Rectal smooth muscle tissue (tissue), 1 donor: ENCODE data around the gene SOX1.

Experiments
- H3K27ac ChIP-seq: one replicate; pipeline ENCODE4 v1.7.0; 2013; ENCODE audit warnings: low read depth, low read length, inconsistent platforms
- H3K27me3 ChIP-seq: one replicate; pipeline ENCODE4 v1.7.0; 2013; ENCODE audit warnings: low read length; ENCODE audit not compliant: control insufficient read depth, insufficient read depth
- H3K36me3 ChIP-seq: one replicate; pipeline ENCODE4 v1.7.0; 2013; ENCODE audit warnings: low read length; ENCODE audit not compliant: control insufficient read depth, insufficient read depth
- H3K4me1 ChIP-seq: one replicate; pipeline ENCODE4 v1.7.0; 2013; ENCODE audit warnings: low read length; ENCODE audit not compliant: control insufficient read depth, insufficient read depth
- H3K4me3 ChIP-seq: one replicate; pipeline ENCODE4 v1.7.0; 2013; ENCODE audit warnings: low read length
- H3K9ac ChIP-seq: one replicate; pipeline ENCODE4 v1.7.0; 2013; ENCODE audit warnings: low read length

Gene SOX1

DNA sequence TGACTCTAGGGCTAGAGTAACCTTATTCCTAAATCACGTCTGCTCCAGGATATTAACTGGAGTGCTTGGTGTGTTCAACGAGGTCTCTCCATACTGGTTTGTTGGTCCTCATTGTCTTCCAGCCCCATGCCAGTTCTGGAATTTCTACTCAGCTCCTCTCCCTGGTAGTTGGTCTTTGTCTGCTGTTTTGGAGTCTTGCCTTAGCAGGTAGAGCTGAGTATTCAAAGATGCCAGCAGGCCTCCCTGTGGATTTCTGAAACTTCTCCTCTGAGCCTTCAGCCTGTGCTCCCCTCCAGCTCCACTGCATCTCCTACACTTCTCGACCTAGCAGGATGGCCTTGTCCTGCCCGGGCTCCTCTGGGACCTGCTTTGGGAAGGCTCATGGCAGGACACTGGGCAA lies 25.5 kb downstream of the SOX1 start:
- Histone ChIP-seq H3K4me1 (no peaks in the 10 kb centered on the region), H3K36me3 (no peaks in the 10 kb centered on the region), H3K4me3 (no peak overlapping the region), H3K9ac (no peak overlapping the region), H3K27me3 (no peaks in the 10 kb centered on the region), H3K27ac (no peak overlapping the region)

DNA sequence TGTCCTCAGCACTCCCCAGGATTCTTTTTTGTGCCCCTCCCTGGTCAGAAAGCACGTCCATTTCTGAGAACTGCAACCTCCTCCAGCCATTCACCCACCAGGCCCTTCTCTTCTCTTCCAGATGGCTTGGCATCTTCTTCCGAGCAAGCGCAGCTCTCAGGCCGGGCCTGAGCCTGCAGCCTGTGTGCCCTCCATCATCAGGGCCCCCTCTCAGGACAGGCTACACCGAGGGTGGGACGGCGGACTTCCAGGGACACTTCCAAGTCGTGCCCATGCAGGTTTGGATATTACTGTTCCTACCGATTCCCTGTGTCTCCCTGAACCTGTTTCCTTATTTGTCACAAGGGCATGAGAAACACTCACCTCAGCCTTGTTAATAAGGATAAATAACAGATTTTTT lies 28.4 kb downstream of the SOX1 start:
- Histone ChIP-seq H3K4me3 (no peak overlapping the region), H3K27ac (no peak overlapping the region), H3K4me1 (no peaks in the 10 kb centered on the region), H3K9ac (no peak overlapping the region), H3K36me3 (no peaks in the 10 kb centered on the region), H3K27me3 (no peaks in the 10 kb centered on the region)

DNA sequence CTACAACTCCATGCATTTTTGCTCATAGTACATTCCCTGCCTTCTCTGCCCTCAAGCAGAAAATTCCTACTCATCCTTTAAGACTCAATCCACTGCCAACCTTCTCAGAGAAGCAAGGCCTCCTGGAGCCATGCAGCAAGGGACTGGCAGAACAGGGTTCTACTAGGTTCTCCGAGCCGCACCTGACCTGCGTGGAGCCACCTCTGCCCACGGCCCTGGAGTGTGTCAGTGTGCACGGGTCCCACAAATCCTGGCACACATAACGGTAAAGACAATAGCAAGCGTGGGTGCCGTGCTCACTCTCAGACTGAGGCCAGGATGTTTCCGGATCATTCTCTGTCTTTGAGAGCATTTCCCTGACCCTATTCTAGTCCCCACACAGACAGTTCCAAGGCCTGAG lies 30.0 kb downstream of the SOX1 start:
- H3K4me1 ChIP-seq: no peaks in the 10 kb centered on the region
- no peaks in the 10 kb centered on the region for H3K27me3 ChIP-seq
- H3K27ac ChIP-seq: no peak overlapping the region
- H3K36me3 ChIP-seq: no peaks in the 10 kb centered on the region
- H3K4me3 ChIP-seq: no peak overlapping the region
- H3K9ac ChIP-seq: no peak overlapping the region

DNA sequence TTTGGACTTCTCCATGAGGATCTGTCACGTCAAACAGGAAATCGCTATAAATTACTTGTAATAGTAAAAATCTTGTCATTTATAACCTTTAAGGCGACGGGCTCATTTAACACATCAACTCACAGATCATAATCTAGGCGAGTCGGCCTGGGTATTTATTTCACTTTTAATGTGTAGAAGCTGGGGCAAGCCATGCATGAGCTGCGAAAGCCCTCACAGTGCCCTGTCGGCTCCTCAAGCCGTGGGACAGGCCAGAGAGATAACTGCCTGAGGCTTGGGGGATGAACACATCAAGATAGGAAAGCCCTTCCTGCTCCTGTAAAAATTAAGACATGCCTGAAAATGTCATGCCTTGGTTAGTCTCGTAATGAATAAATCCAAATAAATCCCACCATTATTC lies 30.8 kb downstream of the SOX1 start:
- H3K27ac ChIP-seq: no peak overlapping the region
- no peaks in the 10 kb centered on the region for H3K4me1 ChIP-seq
- no peaks in the 10 kb centered on the region for H3K36me3 ChIP-seq
- no peak overlapping the region for H3K9ac ChIP-seq
- H3K4me3 ChIP-seq: no peak overlapping the region
- H3K27me3 ChIP-seq: no peaks in the 10 kb centered on the region

DNA sequence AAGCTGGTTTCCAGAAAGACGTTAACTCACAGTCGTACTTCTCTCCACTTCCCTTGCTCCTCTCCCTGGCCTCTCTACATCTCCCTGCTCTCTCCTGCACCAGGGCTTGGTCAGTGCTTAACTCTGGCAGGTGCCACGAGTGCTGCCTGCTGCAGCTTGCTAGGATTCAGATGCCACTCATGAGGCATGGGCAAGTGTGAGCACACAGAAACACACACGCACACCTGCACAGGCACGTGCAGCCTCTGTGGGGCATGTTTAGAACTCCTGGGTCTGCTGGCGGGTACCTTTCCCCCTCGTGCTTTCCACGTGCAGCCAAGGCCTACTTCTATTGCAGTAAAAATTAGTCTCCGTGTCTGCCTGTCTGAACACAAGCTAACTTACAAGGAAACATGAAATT lies 31.8 kb downstream of the SOX1 start:
- no peak overlapping the region for H3K27ac ChIP-seq
- H3K4me3 ChIP-seq: no peak overlapping the region
- H3K36me3 ChIP-seq: no peaks in the 10 kb centered on the region
- H3K27me3 ChIP-seq: no peaks in the 10 kb centered on the region
- no peak overlapping the region for H3K9ac ChIP-seq
- H3K4me1 ChIP-seq: no peaks in the 10 kb centered on the region

DNA sequence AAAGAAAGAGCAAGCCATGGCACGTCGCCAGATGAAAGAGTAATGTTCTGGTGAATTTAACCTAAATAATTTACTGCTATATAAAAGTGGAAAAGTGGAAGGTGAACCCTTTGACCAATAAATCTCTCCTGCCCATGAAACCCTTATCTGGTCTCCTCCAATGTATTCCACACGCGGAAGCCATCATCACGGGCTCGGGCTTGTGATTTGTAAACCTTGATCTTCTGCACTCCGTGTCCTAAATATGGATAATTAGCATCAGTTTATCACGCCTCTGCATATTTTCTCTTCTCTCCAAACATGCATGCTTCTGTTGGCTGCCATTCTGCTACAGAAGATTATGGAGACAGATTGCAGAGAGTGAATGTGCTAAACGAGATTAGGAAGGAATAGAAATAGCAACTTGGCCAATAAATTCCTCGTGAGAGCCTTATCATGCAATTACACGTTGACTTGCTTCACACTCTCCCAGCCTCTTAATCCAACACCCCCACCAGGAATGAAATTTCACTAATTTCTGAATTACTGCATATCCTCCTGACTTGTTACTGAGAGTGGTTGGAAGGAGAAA lies 34.5 kb downstream of the SOX1 start:
- H3K36me3 ChIP-seq: no peaks in the 10 kb centered on the region
- H3K9ac ChIP-seq: no peak overlapping the region
- H3K27me3 ChIP-seq: peaks cover 12% of the 10 kb centered on the region
- H3K27ac ChIP-seq: no peak overlapping the region
- H3K4me3 ChIP-seq: no peak overlapping the region
- H3K4me1 ChIP-seq: no peaks in the 10 kb centered on the region

DNA sequence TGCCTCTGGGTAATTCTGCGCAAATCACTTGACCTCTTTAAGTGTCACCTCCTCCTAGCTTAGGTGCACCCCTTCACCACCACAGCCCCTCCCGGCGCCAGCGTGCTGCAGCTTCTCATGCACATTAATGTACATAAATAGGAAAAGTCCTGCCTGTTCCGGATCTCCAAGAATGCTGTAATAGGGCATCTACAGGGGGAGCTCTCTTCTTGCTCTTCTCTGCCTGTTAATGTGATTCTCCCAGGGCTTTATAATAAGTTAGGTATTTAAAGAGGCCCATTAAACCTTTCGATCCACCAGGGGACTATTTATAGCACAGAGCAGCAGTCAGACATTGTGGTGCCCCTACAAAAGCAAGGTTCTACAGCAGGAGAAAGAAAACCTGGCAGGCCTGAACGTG lies 35.3 kb downstream of the SOX1 start:
- no peak overlapping the region for H3K4me3 ChIP-seq
- no peaks in the 10 kb centered on the region for H3K4me1 ChIP-seq
- no peaks in the 10 kb centered on the region for H3K36me3 ChIP-seq
- H3K9ac ChIP-seq: no peak overlapping the region
- H3K27ac ChIP-seq: no peak overlapping the region
- peaks cover 19% of the 10 kb centered on the region for H3K27me3 ChIP-seq

DNA sequence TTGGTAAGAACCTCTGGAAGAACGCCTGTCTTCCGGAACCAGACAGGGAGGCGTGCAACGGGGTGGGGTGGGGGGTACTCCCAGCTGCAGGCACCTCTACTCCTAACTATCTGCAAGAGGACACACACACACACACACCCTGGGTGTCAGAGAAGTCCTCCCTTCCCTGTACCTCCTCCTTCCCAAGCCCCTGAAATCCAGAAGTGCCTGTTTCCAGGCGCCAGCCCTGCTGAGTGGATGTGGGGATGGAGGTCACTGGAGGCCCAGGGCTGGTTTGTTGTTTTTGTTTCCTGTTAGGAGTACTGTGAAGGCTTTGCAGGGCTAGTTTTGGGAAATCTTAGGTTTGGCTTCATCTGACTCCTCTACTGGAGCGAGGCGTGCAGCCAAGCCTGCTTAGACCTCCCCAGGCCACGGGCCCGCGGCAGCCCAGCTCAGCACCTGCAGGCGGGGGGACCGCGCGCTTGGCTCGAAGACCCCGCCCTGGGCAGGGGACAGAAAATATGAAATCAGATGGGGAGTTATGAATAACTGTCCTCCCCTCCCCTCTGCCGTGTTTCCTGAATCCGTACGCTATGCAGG lies 36.4 kb downstream of the SOX1 start:
- Histone ChIP-seq H3K27ac (no peak overlapping the region), H3K36me3 (no peaks in the 10 kb centered on the region), H3K9ac (no peak overlapping the region), H3K4me3 (no peak overlapping the region), H3K4me1 (no peaks in the 10 kb centered on the region), H3K27me3 (peaks cover 21% of the 10 kb centered on the region)

DNA sequence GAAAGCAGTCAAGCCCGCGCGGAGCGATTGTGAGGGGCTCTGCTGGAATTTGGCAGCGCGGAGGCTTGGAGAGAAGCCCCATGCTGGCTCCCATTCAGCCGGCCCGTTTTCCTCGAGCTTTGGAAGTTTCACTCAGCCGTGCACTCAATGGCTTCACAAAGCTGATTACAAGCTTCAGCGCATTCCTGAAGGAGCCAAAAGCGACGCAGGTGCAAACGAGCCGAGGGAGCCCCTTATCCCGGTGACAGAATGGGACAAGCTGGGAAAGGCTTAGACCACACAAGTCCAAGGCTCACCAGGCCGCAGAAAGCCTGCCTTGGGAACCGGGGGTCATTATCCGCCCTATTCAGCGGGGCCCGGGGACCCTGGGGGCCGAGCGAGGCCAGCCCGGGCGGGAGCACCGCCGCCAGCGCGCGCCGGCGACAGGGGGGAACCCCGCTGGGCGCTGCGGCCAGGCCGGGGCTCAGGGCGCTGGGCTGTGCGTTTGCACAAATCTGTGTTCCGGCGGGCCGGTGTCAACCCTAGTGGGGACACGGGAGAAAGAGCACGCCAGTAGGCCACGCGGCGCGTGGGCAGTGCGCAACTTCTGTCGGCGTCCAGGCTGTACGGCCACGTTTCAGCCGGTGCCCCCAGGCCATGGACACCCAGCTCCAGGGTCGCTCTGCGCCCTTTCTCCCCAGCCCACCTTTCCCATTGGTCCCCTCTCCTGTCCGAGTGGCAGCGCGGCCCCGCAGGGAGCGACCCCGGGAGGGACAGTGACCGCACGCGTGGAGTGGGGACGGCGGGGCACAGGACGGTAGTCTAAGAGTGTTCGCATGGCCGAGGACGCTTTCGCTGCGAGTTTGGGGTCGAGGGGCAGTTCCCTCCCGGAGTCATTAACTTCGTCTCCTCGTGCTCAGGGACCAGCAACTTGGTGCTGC lies 37.3 kb downstream of the SOX1 start:
- H3K4me3 ChIP-seq: no peak overlapping the region
- H3K9ac ChIP-seq: no peak overlapping the region
- no peaks in the 10 kb centered on the region for H3K36me3 ChIP-seq
- no peaks in the 10 kb centered on the region for H3K4me1 ChIP-seq
- H3K27me3 ChIP-seq: peaks cover 24% of the 10 kb centered on the region
- H3K27ac ChIP-seq: no peak overlapping the region

DNA sequence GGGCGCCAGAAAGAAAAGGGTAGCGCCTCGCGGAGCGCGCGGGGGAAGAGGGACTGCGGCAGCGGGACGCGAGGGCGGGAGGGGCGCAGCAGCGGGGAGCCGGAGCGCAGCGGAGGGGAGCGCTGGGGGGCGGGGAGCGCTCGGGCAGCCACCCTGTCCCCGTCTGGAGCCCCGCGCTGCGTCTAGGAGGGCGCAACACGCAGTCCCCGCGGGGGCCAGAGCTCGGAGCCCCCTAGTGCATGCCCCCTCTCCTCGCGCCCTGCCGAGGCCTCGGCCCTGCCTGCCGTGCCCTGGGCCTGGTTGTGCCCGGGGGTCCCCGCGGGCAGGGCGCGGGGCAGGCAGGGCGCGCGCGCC lies 37.9 kb downstream of the SOX1 start:
- Histone ChIP-seq H3K4me3 (no peak overlapping the region), H3K27me3 (peaks cover 24% of the 10 kb centered on the region), H3K36me3 (no peaks in the 10 kb centered on the region)

DNA sequence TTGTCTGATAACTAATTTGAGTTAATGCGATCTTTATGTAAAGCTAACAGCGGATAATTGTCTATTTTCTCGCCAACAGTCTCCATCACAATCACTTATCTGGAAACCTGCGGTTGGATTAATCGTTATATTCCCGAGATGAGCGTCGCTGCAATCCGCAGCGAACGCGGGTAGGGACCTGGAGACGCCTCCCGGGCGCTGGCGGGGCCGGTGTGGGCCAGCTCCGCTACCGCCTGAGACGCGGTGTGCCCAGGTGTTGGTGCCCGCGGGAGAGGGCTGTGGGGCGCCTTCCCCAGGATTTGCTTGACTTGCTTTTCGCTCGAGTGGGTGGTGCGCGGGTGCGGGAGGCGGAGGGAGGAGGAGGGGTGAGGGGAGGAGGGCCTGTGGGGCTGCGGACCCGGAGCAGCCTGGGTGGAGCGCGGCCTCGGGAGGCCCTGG lies 38.3 kb downstream of the SOX1 start:
- no peak overlapping the region for H3K4me3 ChIP-seq
- no peaks in the 10 kb centered on the region for H3K36me3 ChIP-seq
- H3K9ac ChIP-seq: no peak overlapping the region
- H3K27ac ChIP-seq: no peak overlapping the region
- no peaks in the 10 kb centered on the region for H3K4me1 ChIP-seq
- H3K27me3 ChIP-seq: peaks cover 24% of the 10 kb centered on the region

More for the DNA sequence above, 37.9 kb downstream of the SOX1 start:
- H3K4me1 ChIP-seq: no peaks in the 10 kb centered on the region
- no peak overlapping the region for H3K9ac ChIP-seq
- H3K27ac ChIP-seq: no peak overlapping the region

DNA sequence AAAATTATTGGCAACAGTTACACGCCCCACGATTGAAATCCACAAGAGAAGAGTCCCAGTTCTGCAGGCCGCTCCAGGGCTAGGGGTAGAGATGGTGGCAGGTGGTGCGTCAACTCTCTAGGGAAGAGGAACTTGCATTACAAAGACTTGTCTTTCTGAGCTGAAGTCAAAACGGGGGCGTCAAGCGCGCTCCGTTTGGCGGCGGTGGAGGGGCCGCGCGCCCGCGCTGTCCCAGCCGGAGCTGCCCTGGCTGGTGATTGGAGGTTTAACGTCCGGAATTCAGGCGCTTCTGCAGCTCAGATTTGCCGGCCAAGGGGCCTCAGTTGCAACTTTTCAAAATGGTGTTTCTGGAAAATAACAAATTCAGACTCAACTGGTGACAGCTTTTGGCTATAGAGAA lies 38.9 kb downstream of the SOX1 start:
- Histone ChIP-seq H3K9ac (no peak overlapping the region), H3K36me3 (no peaks in the 10 kb centered on the region), H3K4me3 (no peak overlapping the region), H3K27ac (no peak overlapping the region), H3K27me3 (peaks cover 24% of the 10 kb centered on the region), H3K4me1 (no peaks in the 10 kb centered on the region)
